SIG-M5 (cell line): Measurements from ENCODE around the gene SORT1.
A peak's percentile ranks its signal among the peaks of the same experiment; 100 is the strongest.
"Not testable (repeated sequence)": the region's sequence is repeated elsewhere in the genome, so short reads cannot be mapped to it uniquely, and the experiment has no call there.

ENCODE experiments used
- DNase-seq: peaks from one replicate; lab custom pipeline; 2025; lab: John Stamatoyannopoulos, UW

The SORT1 gene

DNA sequence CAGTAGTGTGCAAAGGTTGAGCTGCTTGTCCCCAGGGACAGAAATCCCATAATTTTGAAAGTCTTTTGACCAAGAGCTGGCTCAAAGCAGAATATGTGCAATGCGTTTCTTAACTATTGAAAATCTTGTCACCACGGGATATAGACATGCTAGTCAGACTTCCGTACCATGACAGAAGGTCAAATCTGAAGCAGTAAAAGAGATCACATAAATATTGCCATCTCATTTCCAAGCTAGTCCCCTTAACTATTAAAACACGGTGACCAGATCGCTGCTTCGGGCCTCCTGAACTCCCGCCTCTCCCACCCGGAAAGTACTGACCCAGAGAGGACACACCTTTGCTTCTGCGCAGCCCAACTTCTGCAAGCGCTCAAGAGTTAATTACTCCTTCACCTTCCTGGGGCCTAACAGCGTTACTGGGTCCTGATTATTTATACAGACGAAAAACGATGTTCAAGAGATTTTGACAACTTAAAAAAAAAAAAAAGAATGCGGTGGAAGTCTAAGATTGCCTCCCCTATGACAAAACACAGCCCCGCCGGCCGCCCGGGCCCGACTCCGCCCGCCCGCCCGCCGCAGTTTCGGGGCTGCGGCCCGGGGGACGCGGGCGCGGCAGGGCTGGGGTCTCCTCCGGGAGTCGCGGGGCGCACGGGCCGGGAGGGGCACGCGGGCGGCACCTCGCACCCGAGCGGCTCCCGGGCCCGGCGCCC is 692 bp downstream of the SORT1 start:
- no peak for DNase-seq

DNA sequence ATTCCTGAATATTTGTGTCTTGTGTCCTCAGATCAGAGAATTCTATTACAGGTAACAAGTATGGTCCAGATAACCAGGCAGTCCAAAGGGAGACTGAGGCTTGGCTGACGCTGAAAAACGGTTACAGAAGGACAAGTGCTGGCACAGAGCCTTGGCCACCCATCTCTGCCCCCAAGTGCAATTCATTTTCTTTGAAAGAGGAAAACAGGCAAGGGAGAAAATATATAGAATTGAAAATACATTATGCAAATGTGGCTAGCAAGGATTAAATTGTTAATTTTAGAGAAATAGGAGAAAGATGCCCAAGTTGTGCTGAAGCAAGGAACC is 1.2 kb downstream of the SORT1 start:
- DNase-seq, result no peak

DNA sequence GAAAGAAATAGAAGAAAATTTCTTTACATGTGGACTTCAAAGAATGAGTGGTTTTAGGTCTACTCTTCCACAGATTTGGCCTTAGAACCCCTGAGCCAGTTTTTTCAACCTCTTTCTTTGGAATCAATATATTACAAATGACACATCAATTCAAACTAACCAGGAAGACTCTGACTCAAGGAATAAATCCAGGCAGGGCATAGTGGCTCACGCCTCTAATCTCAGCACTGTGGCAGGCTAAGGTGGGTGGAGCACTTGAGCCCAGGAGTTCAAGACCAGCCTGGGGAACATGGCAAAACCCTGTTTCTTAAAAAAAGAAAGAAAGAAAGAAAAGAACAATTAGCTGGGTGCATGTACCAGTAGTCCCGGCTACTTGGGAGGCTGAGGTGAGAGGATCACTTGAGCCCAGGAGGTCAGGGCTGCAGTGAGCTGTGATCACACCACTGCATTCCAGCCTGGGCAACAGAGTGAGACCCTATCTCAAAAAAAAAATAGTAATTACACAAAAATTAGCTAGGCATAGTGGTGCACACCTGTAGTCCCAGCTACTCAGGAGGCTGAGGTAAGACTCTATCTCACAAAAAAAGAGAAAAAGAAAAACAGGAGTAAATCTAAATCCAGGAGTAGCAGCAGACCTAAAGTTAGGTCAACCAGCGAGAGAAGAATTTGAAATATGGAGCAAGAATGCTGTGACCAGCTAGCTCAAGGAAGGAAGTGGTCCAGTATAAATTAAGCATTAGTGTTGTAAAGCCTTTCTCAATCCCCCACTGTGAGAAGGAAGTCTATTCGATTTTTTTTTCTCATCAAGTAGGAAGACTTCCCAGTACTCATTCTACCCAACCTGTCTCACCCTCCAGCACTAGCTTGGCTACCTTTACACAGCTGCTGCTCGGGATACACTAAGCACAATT is 1.9 kb downstream of the SORT1 start:
- DNase-seq, result peak; percentile 43

DNA sequence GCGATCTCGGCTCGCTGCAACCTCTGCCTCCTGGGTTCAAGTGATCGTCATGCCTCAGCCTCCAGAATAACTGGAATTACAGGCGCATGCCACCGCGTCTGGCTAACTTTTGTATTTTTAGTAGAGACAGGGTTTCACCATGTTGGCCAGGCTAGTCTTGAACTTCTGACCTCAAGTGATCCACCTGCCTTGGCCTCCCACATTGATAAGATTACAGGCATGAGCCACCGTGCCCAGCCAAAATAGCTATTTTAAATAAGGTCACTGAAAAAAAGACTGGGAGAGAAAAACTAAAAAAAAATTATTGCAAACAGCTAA is 2.5 kb downstream of the SORT1 start:
- not testable (repeated sequence) for DNase-seq

DNA sequence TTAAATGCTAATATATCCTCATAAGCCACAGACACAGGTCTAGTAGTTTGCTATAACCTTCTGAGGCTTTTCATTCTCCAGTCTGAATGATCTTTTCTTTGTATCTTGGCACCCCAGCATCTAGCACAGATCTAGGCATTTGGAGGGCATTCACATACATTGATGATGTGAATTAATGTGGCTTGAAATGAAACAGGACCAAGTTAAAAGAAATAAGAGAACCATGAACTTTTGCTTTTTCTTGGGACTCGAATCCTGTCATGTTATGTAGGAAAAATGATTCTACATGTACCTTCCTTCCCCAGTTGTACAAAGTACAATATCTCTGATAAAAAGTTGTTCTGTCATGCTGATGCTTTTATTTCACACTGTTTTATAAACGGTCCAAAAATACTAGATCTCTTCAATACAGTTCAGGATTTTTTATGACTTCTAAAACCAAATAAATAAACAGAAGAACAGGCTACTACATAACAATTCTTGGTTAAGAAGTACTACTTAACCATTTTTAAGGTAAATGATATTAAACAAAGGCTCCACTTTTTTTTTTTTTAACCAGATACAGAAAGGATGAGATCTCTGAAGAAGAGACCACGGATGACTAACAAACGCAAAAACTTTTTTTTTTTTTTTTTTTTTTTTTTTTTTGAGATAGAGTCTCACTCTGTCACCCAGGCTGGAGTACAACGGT is 3.0 kb downstream of the SORT1 start:
- no peak for DNase-seq

DNA sequence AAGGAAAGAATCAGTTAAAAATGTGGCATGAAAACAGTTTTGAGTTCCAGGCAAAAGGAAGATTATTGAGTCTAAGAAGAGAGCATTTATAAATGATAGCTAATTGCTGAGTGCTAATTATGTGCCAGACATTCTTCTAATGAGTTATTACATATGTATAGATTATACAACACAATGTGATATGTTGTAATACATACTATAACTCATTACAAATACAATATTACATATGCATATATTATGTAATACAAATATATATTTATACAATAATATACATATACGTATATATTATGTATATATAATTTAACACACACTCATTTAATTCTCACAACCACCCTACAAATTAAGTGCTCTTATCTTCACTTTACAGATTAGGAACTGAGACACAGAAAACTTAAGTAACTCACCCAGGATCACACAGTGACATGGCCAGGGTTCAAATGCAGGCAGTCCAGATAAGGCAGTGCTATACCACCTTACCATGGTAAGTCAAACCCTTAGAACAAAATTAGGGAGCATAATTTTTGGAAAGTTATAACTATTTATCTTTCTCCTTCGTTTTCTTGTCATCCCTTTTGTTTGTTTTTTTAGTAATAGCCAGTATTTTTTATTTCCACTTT is 4.0 kb downstream of the SORT1 start:
- no peak for DNase-seq

- DNase-seq, result no peak
These were observed 4.7 kb downstream of the SORT1 start for GRCh38 chr1:109392788-109393616.

GRCh38 chr1:109392037-109392787 is 5.5 kb downstream of the SORT1 start:
- DNase-seq, result no peak

DNA sequence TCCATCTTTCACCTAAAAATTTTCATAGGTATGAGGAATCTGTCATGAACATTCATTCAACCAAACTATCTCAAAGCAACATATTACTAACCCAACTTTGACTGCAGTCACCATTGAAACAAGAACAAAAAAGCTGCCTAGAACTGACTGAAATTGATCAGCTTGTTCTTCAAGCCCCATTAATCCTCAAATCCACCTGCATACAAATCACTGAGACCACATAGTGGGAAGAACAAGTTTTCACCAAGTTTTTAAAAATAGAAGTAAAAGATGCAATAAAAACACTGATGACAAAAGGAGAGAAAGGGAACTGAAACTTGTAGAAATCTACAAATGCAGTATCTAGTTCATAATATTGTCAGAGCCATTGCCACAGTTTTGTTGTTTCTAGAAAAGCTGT is 6.1 kb downstream of the SORT1 start:
- no peak for DNase-seq

DNA sequence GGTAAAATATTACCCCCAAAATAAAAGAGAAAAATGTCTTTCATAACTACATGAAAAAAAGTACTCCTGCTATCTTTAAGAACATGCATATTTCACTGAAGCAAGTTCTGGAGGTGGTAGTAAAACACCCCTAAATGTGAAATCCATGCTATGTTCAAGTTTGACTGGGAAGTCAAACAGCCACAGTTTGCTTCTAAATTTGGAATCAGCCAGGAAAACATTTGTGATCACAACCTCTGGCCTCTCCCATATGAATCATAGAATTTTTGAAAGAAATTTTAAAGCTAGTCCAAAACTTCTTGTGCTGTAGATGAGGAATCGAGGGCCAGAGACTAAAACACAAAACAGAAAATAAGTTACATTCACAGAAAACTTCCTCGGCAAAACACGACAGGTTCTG is 6.6 kb downstream of the SORT1 start:
- DNase-seq, result no peak

DNA sequence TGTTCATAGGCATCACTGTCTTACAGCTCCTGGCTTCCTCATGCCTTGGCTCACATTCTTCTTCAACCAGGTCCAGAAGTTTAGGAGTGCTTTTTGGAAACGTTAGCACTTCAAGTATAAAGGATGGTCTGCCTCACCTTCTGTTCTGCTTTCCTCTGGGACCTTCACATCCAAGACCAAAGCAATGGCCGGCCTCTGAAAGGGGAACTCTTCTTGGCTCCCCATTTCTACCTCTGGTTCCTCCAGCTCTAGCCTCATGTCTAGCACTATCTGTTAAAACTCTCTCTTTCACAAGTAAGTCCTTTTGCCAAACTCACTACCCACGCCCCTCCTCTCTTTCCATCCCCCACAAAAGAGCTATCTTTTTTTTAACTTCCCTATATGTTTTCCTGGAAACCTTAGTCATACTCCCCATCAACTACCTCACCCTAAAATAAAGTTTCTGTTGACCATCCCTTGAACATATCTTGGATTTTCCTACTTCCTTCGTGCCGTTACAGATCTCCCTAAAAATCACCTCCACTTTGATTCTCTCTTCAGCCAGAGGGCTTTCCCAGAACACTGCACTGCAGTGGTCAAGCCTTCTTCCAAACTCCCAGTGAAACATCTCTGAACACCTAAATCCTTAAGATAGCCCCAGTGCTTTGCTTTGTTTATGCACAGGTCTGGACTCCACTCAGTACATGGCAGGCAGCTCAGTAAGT is 7.9 kb downstream of the SORT1 start:
- no peak for DNase-seq

- no peak for DNase-seq
These were observed 8.7 kb downstream of the SORT1 start for GRCh38 chr1:109388884-109389637.

DNA sequence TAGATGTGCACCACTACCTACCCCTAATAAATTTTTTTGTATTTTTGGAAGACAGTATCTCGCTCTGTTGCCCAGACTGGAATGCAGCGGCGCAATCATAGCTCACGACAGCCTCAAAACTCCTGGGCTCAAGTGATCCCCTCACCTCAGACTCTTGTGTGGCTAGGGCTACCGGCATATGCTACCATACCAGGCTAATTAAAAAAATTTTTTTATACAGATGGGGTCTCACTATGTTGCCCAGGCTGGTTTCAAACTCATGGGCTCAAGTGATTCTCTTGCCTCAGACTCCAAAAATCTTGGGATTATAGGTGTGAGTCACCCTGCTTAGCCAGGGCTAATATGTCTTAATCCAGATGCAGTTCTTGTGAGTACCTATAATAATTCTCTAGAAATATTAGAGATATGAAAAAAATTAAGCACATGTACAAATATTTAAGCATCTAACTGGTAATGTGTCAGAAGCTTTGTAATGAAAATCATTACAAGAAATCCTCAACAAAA is 9.5 kb downstream of the SORT1 start:
- no peak for DNase-seq

- DNase-seq, result no peak
These were observed 11.5 kb downstream of the SORT1 start for GRCh38 chr1:109386054-109386717.

DNA sequence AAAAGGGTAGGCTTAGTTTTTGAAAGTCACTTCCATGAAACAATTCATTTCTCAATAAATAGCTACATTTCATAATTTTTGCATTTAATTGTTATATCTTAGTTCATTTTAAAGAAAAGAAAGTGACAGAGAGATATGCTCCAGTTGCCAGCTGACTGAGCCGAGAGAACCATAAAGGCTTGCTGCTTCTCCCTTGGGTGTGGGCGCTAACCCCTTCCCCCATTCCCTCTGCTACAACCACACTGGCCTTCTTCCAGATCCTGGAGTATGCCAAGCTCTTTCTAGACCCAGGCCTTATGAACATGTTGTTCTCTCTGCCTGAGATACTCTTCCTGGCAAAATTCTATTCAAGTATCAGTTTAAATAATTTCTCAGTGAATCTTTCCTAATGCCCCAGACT is 12.3 kb downstream of the SORT1 start:
- DNase-seq, result no peak

- DNase-seq, result no peak
These were observed 13.9 kb downstream of the SORT1 start for GRCh38 chr1:109383854-109384253.

GRCh38 chr1:109383087-109383779 is 14.5 kb downstream of the SORT1 start:
- no peak for DNase-seq

- no peak for DNase-seq
These were observed 16.1 kb downstream of the SORT1 start for GRCh38 chr1:109381573-109381972.
